Ascending aorta (tissue), 2 donors: Measurements from ENCODE around the gene TUSC7. TPM values are rescaled to one million over a fixed set of nuclear protein-coding genes. Genes with fewer than 3 reads are reported as not detected.

Experiments used
- DNase-seq, 2 donors: peaks; one replicate each; pipeline ENCODE4 v3.0.0-alpha.2; 2019; ENCODE audit warnings: low spot score in 2 of 2
- H3K27ac ChIP-seq, 2 donors: fragments of 200-600 bp; sonication (generic); one replicate each; pipeline ENCODE4 v1.5.1; 2016 to 2017; ENCODE audit warnings: mild to moderate bottlenecking in 1 of 2
- H3K27me3 ChIP-seq: fragments of 200-600 bp; sonication (generic); one replicate; pipeline ENCODE4 v1.5.1; 2017
- H3K36me3 ChIP-seq, 2 donors: fragments of 200-600 bp; sonication (generic); one replicate each; pipeline ENCODE4 v1.5.1; 2016
- H3K4me1 ChIP-seq, 2 donors: fragments of 200-600 bp; sonication (generic); one replicate each; pipeline ENCODE4 v1.5.1; 2016 to 2017; ENCODE audit warnings: mild to moderate bottlenecking in 1 of 2
- H3K4me3 ChIP-seq, 2 donors: fragments of 200-600 bp; sonication (generic); one replicate each; pipeline ENCODE4 v1.5.1; 2016 to 2017; ENCODE audit warnings: mild to moderate bottlenecking in 1 of 2
- H3K9me3 ChIP-seq, 2 donors: fragments of 200-600 bp; sonication (generic); one replicate each; pipeline ENCODE4 v1.5.1; 2016
- CTCF ChIP-seq, 3 experiments: fragments of 200-600 bp in 2 of 3; fragments of 450-650 bp in 1 of 3; sonication (generic) in 2 of 3; IDR thresholded peaks; one replicate each; pipeline ENCODE4 v1.5.1; 2016 to 2019; ENCODE audit warnings: antibody characterized with exemption in 3 of 3, mild to moderate bottlenecking in 1 of 3, moderate library complexity in 1 of 3
- intact Hi-C: fragments of 100-400 bp; cut with DNase I; formaldehyde crosslinking; loops from one replicate; pipeline ENCODE4 v1.15.1; 2023
- total RNA-seq: library from RNA; depleted of rRNA; stranded (reverse); fragments of >200 nt; gene quantifications from one replicate; pipeline ENCODE4 v1.1.0, GENCODE V29; 2016

TUSC7 gene
- total RNA-seq, 1 donor from 2014 or later: not detected

DNA sequence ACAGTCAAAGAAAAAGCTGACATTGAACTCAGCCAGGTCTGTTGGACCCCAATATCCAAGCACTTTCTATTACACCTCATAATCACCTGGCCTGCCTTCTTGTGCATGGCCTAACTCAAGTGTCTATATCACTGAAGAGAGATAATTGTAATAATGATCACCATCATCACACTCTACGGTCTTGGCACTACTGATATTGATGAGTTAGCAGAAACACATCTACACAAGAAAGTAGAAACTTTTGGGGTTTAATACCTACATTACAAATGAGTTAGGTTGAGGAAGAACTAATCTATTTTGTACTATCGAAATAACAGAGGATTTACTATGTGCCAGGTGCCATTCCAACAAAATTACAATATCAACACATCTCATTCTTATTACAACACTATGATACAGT, 30.7 kb downstream of the TUSC7 start:
- no peak for TF ChIP-seq CTCF (IDR thresholded peaks at IDR 0.05)
- Histone ChIP-seq H3K27ac (no peak overlapping the region), H3K36me3 (no peaks in the 10 kb centered on the region), H3K27me3 (no peaks in the 10 kb centered on the region), H3K4me3 (no peak overlapping the region), H3K4me1 (no peaks in the 10 kb centered on the region), H3K9me3 (no peaks in the 10 kb centered on the region)
- DNase-seq: no peak
- intact Hi-C loops: no loop called here

- no peak overlapping the region for H3K4me3 ChIP-seq
- TF ChIP-seq CTCF (IDR thresholded peaks at IDR 0.05): no peak
- no peak overlapping the region for H3K27ac ChIP-seq
- no peaks in the 10 kb centered on the region for H3K27me3 ChIP-seq
- no peaks in the 10 kb centered on the region for H3K9me3 ChIP-seq
- no peak for DNase-seq
- no peaks in the 10 kb centered on the region for H3K36me3 ChIP-seq
- intact Hi-C loops: no loop called here
- no peaks in the 10 kb centered on the region for H3K4me1 ChIP-seq
Observed at GRCh38 chr3:116741467-116741866, 31.9 kb downstream of the TUSC7 start.

- Histone ChIP-seq H3K27ac (no peak overlapping the region), H3K4me1 (no peaks in the 10 kb centered on the region), H3K36me3 (no peaks in the 10 kb centered on the region), H3K27me3 (no peaks in the 10 kb centered on the region), H3K4me3 (no peak overlapping the region), H3K9me3 (no peaks in the 10 kb centered on the region)
- TF ChIP-seq CTCF (IDR thresholded peaks at IDR 0.05): no peak
- intact Hi-C loops: no loop called here
- DNase-seq: no peak
Observed at GRCh38 chr3:116743062-116743461, 33.5 kb downstream of the TUSC7 start.

DNA sequence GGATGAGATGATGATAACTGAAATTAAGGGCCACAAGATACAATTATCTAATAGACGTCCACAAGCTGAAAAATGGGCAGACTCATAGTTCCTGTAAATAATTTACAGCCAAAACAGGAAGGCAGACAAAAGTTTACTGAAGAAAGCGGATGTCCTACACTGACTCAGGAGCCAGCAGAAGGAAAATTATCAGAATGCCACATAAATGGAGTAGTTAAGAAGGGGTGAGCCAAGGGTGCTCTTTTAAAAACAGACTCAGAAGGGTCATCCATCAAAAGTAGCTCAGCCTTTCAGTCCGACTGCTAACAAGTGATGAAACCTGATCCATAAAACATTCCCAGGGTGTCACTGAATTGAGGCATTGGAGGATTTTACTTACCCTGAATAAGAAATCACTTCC, 39.8 kb downstream of the TUSC7 start:
- no peak overlapping the region for H3K4me3 ChIP-seq
- no peak for TF ChIP-seq CTCF (IDR thresholded peaks at IDR 0.05)
- no peaks in the 10 kb centered on the region for H3K4me1 ChIP-seq
- H3K27me3 ChIP-seq: no peaks in the 10 kb centered on the region
- H3K36me3 ChIP-seq: no peaks in the 10 kb centered on the region
- intact Hi-C loops: no loop called here
- H3K9me3 ChIP-seq: no peaks in the 10 kb centered on the region
- no peak for DNase-seq
- no peak overlapping the region for H3K27ac ChIP-seq

DNA sequence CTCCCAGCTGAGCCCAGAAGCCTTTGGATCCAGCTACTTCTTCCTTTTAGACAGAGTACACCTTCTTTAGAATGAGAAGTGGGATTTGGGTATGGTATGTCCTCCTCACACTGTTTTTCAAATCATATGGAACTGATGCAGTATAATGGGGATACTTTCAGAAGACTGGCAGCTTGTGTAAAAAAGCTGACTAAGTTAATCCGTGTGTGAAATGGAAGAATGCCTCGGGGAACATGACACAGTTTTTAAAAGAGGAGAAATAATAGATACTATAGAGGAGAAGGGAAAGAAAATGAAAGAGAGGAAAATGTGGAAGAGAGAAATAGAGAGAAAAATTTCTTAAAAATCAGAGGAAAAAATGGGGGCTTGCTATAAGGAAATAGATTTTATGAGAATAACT, 47.7 kb downstream of the TUSC7 start:
- no peak overlapping the region for H3K4me3 ChIP-seq
- intact Hi-C loops: no loop called here
- no peak for DNase-seq
- TF ChIP-seq CTCF (IDR thresholded peaks at IDR 0.05): no peak
- no peaks in the 10 kb centered on the region for H3K9me3 ChIP-seq
- no peaks in the 10 kb centered on the region for H3K36me3 ChIP-seq
- no peak overlapping the region for H3K27ac ChIP-seq
- no peaks in the 10 kb centered on the region for H3K4me1 ChIP-seq
- no peaks in the 10 kb centered on the region for H3K27me3 ChIP-seq

DNA sequence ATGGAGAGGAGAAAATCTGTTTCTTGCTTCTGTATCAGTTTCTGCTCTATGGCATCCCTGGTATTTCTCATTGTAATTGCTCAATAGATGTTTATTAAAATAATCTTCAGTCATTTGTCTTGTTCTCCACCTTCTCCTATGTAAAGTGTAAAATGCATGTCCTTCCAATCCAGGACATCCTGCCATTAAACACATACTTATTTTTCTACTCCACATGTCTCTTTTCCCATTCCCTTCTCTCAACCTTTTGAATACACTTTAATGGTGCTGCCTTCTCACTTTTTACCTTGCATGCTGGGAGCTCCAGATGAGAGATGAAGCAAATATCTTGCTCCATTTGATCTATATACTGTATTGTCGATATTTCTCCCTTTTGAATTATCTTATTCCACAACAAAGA, 49.7 kb downstream of the TUSC7 start:
- no peak overlapping the region for H3K27ac ChIP-seq
- intact Hi-C loops: no loop called here

More for the DNA sequence above, 49.7 kb downstream of the TUSC7 start:
- Histone ChIP-seq H3K4me3 (no peak overlapping the region), H3K27me3 (no peaks in the 10 kb centered on the region), H3K9me3 (no peaks in the 10 kb centered on the region), H3K36me3 (no peaks in the 10 kb centered on the region), H3K4me1 (no peaks in the 10 kb centered on the region)
- TF ChIP-seq CTCF (IDR thresholded peaks at IDR 0.05): no peak
- DNase-seq: no peak
